ENCODE measurements around the gene PARP16.

The PARP16 gene

GRCh38 chr15:65287520-65287855 lies 805 bp upstream of the PARP16 start:
- no peak for FAIRE-seq
- no peak for DNase-seq (ENCODE audit: insufficient read length, low spot score)
- TF ChIP-seq, protein P1, sequence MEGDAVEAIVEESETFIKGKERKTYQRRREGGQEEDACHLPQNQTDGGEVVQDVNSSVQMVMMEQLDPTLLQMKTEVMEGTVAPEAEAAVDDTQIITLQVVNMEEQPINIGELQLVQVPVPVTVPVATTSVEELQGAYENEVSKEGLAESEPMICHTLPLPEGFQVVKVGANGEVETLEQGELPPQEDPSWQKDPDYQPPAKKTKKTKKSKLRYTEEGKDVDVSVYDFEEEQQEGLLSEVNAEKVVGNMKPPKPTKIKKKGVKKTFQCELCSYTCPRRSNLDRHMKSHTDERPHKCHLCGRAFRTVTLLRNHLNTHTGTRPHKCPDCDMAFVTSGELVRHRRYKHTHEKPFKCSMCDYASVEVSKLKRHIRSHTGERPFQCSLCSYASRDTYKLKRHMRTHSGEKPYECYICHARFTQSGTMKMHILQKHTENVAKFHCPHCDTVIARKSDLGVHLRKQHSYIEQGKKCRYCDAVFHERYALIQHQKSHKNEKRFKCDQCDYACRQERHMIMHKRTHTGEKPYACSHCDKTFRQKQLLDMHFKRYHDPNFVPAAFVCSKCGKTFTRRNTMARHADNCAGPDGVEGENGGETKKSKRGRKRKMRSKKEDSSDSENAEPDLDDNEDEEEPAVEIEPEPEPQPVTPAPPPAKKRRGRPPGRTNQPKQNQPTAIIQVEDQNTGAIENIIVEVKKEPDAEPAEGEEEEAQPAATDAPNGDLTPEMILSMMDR (IDR thresholded peaks at IDR 0.05; ENCODE audit: insufficient read depth, missing control alignments), result no peak

DNA sequence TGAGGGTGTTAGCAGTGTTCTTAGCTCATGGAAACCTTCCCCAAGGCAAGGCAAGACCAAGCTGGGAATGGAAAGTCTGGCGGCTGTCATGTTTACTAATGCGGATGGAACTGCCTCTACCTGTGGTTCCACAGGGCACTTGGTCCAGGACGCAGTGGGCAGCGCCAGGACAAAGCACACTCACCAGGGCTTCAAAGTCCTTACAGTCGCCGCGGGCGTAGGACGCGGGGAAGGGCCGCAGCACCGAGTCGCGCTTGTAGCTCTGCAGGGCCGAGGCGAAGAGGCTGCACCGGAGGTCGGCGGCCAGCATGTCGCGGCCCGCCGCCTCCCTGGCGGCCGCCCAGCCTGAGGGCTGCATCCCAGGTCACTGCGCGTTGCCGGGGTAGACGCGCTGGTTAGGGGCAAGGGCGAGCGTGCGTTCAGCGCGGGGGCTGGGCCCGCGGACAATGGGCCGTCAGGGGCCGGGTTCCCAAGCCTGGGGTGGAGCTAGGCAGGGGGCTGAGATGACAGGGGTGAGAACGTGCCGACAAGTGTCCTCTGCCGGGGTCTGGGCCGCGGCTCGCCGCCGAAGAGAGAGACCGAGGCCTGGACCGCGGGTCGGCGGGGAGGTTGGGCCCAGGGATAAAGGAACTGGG lies 497 bp downstream of the PARP16 start:
- no peak for DNase-seq (ENCODE audit: insufficient read length, low spot score)
- TF ChIP-seq, protein P1 (IDR thresholded peaks at IDR 0.05; ENCODE audit: insufficient read depth, missing control alignments), result no peak
- no peak for FAIRE-seq

- DNase-seq (ENCODE audit: insufficient read length, low spot score), result no peak
- TF ChIP-seq, protein P1 (IDR thresholded peaks at IDR 0.05; ENCODE audit: insufficient read depth, missing control alignments), result no peak
- FAIRE-seq, result no peak
Measured at GRCh38 chr15:65285291-65286068, 1.2 kb downstream of the PARP16 start.

DNA sequence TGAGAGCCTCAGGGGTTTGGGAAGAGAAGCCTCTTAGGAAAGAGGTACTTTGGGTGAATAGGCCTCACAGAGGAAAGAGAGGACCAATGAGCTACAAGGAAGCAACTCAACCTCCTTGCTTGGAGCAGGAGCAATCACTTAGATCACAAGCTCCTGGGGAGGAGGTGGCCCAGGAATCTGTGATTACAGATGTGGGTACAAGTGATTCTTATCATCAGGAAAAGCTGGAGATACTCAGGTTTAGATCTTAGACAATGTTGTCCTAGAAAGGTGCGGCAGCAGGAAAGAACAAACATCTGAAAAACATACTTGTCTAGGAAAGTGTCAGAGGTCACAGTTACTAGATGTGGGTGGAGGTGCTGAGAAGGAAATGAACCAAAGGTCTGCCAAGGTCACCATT lies 8.2 kb downstream of the PARP16 start:
- no peak for FAIRE-seq
- TF ChIP-seq, protein P1 (IDR thresholded peaks at IDR 0.05; ENCODE audit: insufficient read depth, missing control alignments), result no peak
- DNase-seq (ENCODE audit: insufficient read length, low spot score), result no peak

- no peak for FAIRE-seq
- TF ChIP-seq, protein P1 (IDR thresholded peaks at IDR 0.05; ENCODE audit: insufficient read depth, missing control alignments), result no peak
- DNase-seq (ENCODE audit: insufficient read length, low spot score), result no peak
Measured at GRCh38 chr15:65277015-65277414, 9.7 kb downstream of the PARP16 start.

DNA sequence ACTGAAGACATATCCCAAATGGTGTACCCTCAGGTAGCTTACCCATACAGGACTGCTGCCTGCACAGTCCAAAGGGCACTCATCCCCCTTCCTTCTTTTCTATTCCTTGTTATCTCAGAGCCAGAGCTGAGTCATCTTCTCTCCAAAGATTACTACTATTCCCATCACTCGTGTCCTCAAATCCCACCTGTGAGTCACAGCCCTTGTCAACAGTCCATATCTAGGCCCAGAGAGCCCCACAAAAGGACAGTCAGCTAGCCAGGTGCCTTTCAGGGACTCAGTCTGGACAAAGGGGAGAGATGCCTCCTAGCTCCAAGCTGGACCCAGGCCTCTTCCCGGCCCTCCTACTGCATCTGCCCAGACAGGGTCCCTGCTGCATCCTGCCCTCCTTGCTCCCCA lies 11.0 kb downstream of the PARP16 start:
- DNase-seq (ENCODE audit: insufficient read length, low spot score) (no peak), FAIRE-seq (no peak)
- TF ChIP-seq, protein P1 (IDR thresholded peaks at IDR 0.05; ENCODE audit: insufficient read depth, missing control alignments), result no peak

DNA sequence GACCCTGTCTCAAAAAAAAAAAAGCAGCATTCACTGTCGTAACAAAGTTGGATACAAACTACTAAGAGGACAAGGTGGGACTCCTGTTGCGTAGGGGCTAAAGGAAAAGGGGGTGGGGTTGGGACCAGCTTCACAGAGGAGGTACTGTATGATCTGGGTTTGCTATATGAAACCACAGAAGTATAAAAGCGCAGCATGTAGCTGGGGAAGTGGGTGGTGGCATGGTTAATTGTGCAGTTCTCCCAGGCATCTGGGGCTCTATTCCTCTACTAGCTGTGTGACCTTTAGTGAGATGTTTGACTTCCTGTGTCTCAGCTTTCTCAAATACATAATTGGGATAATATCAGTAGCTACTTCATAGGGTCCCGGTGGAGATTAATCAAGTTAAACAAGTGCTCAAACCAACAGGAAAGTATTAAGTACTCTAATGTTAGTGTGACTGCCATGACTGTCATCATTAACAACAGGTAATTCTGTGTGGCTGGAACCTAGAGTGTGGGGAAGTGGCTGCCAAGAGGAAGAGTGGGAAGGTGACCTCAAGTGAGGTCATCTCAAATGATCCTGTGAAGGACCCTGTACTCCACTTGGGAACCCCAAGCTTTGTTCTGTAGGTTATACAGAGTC lies 11.5 kb downstream of the PARP16 start:
- TF ChIP-seq, protein P1 (IDR thresholded peaks at IDR 0.05; ENCODE audit: insufficient read depth, missing control alignments), result no peak
- no peak for FAIRE-seq
- DNase-seq (ENCODE audit: insufficient read length, low spot score), result no peak

All from D721Med (cell line).